Measurements from ENCODE around the gene CNTNAP2.
"Not testable (repeated sequence)": the region's sequence is repeated elsewhere in the genome, so short reads cannot be mapped to it uniquely, and the experiment has no call there.

Gene CNTNAP2

DNA sequence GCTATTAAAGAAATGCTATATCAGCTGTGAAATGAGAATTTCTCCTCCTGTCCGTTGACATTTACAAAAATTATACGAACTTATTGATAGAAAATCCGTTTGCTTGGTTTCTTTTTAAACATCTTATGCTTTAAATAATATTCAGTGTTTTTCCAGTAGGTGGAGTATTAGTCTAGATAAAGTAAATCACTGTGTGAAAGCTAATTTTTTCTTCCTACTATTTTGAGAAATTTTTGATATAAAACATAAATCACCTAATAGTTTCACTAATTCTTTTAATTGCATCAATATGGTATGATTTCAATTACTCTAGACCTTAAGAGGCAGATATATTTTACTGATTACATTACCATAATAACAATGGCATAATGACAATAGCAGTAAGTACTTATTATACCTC lies 2138.7 kb downstream of the CNTNAP2 start:
- DNase-seq, result no peak

DNA sequence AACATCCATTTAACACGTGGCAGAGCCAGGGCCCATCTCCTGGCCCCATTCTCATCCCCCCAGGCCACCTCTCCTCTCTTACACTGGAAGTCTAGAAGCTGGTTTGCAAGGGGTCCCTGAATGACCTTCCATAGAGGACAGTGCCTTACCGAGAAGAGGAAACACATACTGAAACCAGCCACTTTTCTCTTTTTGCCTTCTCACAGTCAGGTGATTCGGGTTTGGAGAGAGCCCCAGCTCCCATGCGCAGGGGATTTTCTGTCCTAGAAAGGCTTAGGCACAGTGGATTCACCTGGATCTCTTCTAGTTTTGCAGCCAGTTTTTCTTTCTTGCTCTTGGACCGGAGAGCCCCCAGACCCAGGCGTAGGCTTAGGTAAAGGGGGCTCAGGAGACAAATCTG lies 2139.8 kb downstream of the CNTNAP2 start:
- DNase-seq, result no peak

DNA sequence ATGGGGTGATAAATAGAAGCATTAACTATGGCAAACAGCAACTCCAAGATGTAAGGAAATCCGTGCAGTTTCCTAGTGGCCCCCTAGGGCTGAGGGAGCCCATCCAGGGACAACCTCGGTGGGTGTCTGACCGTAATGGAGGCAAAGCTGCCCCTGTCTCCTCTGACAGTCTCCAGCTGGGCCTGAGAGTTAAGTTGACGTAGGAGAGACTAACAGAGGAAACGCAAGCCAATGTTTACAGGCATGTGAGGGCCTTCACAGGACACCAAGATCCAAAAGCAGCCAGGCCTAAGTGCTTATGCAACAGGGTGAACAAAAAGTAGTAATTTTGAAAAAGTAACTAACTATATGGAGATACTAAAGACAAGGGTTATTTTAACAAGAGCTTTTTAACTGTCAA lies 2144.0 kb downstream of the CNTNAP2 start:
- no peak for DNase-seq

DNA sequence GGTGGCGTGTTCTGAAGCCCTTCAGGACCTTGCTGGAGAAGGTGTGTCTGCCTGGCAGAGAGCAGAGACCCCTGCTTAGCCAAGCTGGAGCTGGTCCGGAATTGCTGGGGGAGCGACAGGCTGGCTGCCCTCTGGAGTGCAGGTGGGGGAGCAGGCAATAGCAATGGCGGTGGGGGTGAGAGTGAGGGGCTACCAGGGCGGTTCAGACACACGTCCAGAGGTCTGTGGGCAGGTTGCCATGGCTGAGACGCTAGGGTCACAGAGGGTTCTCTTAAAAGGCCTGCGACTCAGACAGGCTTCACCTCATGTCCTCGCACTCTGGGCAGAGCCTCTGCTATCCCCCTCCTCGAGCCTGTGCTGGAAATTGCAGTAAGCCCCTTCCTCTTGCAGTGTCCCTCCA lies 2144.9 kb downstream of the CNTNAP2 start:
- no peak for DNase-seq

DNA sequence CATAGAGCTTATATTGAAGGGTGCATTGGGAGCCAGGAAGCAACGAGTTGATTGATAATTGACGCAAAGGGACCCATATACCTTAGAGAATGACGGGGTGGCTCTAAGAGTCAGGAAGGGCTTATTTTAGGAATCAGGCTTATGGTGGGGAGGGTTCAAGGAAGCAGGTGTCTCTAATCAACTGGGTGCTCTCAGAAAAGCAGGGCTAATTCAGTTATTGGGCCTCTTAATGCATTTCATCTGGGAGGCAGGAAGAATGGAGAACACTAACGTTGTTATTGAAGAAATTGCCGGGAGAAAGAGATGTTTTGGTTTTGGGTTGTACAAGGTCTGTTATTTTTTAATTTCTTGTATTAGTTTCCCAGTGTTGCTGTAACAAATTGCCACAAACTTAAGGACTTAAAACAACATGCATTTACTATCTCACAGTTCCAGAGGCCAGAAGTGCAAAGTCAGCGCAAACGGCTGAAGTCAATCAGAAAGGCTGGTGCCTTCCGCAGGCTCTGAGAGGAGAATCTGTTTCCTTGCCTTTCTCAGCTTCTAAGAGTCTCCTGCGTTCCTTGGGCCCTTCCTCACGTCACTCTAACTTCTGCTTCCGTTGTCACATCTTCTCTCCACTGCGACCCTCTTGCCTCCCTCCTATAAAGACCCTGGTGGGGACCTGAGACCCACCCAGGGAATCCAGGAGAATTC lies 2145.5 kb downstream of the CNTNAP2 start:
- no peak for DNase-seq

DNA sequence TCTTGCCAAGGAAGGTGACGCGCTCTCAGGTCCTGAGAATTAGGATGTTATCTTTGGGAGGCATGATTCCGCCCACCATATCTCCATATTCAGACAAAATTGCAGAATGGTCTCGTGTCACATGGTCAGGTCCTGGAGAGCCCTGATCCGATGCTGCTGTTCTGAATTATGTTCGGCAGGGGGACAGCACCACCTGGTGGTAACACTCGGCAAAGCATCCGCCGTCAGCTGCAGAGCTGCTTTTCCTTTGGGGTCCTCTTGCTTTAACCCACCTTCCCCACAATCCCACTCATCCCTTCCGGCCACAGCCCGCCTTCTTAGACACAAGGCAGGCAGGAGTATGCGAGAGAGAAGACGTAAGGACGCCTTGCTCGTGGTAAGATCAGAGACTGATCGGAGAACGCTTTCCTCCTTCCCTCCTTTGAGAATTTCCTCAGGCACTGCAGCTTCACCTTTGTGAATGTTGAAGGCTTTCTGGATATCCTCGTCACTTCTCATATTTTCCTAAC lies 2146.2 kb downstream of the CNTNAP2 start:
- DNase-seq, result peak; percentile 39

DNA sequence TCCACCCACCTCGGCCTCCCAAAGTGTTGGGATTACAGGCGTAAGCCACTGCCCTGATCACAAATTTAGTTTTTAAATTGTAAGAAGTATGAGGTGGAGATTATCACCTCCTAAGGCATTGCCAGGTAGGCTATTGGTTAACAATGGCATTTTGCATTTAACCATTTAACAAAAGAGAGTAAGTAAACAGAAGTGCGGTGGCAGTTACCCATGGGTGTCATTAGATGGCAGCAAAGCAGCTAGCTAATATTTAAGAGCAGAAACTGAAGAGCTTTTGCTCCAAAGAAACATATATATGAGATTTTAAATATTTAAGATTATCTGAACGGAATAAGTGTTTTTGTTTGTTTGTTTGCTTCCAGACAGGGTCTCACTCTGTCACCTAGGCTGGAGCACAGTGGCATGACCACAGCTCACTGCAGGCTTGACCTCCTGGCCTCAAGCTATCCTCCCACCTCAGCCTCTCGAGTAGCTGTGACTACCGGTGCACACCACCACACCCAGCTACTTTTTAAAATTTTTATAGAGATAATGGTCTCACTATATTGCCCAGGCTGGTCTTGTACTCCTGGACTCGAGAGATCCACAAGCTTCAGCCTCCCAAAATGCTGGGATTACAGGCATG lies 2148.4 kb downstream of the CNTNAP2 start:
- no peak for DNase-seq

DNA sequence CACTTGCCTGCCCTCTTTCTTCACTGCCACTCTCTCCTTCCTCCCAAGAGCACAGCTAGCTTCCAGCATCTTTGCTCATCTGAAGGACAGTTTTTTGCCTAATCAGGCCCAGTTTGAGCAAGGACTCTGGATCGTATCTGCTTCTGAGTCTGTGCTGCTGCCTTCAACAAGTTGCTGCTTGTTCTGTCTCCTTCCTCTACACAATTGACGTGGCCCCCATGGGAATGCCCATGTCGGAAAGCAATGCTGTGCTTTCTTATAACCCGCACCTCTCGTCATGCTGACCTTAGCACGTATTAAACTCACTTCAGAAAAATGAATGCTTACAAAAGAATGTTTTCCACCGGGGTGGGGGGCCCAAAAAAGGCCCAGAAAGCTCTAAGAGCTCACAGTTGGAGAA lies 2149.3 kb downstream of the CNTNAP2 start:
- DNase-seq, result no peak

DNA sequence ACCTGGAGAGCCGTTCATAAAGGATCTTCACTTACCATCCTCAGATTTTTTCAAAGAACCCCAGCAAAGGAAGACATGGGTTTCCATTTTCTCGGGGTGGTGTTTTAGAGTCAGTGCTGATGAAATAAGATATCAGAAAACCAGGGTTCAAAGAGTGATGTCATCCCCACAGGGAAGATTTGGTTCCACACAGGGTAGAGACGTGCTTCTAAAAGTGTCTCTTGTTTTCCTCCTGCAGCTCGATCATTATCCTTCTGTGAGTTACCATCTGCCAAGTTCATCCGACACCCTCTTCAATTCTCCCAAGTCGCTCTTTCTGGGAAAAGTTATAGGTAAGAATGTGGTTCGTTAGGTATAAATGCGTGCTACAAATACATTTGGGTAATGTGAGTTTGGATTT lies 2150.2 kb downstream of the CNTNAP2 start:
- DNase-seq, result no peak

DNA sequence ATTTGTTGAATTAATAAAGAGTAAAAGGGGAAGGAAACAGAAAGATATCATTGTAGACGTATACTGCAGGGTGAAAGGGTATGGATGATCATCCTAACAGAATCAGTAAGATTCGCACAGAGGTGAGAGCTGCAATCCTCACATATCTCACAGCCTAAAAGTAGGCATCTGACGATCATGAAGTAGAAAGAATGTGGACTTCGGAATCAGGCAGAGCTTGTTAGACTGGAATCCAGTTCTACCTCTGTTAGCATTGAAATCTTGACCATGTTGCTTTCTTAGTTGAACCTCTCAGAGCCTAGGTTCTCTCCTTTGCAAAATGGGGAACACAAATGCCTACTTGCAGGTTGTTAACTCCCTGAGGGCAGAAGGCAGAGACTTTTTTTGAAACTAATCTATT lies 2154.0 kb downstream of the CNTNAP2 start:
- DNase-seq, result no peak

DNA sequence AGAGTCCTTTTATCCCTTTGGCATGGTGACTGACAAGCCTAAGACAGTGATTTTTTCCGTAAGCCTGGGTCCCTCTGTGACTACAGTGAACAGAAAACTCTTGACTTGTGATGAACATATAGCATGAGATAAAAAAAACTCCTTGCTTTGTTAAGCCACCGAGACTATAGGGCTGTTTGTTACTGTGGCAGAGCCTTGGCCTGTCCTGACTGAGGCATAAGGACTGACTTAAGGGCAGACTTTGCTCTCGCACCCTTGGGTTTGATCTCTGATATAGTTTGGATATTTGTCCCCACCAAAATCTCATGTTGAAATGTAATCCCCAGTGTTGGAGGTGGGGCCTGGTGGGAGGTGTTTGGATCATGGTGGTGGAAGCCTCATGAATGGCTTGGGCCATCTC lies 2157.5 kb downstream of the CNTNAP2 start:
- DNase-seq, result no peak

DNA sequence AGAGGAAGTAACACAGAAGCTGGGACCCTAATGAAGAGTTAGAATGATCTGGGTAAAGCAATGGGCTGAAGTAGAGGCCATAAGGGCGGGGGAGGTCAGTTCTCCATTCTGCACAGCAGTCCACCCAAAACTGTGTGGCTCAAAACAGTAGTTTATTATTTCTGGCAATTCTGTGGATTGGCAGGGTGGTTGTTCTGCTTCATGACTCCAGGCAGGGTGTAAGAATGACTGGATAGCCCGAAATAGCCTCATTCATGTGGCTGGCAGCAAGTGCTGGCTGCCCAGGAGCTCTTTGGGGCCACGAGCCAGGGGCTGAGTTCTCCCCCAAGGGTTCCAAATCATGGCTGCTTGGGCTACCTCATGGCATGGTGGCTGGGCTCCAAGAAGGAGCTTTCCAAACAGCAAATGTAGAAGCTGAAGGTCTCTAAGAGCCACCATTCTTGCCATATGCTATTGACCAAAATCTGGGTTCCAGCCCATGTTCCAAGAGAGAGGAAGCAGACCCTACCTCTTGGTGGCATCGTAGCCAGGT lies 2158.8 kb downstream of the CNTNAP2 start:
- DNase-seq, result no peak

DNA sequence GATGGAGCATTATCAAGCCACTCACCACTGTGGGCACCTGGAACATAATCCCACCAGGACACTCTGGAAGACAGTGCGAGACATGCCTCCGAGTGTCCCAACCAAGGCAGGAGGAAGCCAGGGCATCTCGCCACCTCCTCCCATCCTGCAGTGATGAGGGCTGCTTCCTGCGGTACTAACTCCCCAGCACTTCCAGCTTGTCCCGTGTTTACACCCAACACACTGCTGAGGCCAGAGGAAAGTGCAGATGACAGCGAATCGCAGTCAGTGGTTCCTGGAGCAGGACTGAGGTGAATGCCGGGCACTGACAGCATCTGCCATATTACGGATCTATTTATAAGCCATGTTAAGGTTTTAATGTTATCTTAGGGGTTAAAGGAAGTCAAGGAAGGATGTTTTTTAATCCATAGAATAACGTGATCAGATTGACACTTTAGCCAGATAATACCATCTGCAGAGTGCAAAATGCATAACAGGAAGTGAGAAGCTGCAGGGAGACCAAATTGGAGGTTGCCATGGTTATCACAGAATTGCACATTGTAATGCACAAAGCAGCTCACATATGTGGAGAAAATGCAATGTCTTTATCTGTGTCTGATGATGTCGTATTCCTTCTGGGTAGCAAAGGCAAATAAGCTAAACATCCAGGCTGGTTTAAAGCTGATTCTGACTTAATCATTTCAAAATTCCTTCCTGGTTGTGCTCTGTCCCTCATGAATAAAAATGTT lies 2159.9 kb downstream of the CNTNAP2 start:
- no peak for DNase-seq

DNA sequence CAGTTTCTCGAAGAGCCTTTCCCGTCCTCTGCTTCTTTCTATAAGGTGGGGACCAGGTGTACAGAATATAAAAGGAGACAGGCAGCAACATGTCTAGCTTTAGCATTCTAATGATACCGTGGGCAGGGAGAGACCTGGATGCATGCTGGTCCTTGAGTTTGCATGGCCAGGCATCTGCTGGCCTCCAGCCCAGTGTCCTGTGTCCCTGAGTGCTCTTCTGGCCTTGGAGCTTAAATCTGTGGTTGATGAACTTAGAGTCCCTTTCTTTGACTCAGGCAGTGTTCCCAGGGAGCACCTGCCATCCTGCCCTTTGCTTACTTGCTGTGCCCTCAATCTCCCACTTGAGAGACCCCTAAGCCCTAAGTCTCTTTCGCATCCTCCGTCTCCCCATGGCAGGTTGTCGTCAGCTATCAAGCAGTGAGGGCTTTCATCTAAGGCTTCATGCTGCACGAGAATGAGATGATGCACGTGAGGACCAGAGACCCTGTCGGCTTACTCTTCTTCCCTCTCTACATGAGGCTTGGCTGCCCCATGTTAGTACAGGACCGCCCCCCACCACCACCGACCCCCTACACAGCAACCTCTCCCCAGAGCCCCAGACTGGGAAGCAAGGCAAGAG lies 2160.6 kb downstream of the CNTNAP2 start:
- no peak for DNase-seq

DNA sequence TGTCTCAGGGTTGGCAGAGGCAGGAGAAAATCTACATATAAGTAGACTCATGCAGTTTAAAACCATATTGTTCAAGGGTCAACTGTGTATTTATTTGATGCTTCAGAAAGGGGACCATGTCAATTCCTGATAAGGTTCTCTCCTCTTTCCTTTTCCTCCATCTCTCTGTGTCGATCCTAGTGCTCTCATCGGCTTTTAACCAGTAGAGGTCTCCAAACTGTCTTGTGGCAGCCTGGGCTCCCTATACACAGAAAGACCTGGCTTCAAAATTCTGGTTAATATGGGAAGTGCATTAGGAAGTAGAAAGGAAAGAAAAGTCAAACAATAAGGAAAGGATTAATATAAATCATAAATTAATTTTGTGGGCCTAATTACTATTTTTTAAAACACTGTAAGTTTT lies 2169.5 kb downstream of the CNTNAP2 start:
- DNase-seq, result no peak

DNA sequence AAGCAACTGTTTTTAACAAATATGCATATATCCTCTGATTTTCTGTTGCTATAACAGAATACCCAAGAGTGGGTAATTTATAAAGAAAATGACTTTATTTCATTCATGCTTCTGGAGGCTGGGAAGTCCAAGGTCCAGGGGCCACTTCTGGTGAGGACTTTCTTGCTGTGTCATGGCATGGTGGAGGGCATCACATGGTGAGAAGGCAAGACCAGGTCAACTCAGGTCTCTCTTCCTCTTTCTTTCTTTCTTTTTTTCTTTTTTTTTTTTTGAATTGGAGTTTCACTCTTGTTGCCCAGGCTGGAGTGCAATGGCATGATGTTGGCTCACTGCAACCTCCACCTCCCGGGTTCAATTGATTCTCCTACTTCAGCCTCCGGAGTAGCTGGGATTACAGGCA lies 2170.9 kb downstream of the CNTNAP2 start:
- DNase-seq, result no peak

DNA sequence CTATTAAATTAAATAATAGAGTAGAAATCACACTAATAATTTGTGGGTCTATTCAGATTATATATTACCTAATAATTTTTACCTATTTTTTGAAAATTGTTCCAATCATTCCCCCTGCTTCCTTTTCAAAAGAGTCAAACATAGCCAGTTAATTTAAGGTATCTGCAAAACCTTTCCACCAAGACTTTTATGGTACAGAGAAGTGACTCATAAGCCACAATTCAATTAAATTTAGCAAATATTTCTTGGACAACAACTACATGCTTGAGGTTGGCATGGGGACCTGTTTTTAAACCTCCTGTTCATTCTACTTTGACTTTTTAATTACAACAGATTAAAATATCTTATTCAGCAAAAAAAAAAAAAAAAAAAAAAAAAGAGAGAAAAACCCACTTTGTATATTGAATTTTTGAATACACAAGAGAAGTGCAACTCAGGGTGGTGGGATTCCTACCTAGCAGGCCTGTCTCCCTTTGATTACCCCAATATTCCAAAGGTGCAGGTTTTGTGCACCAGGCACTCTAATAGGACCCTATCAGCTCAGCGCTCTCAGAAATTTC lies 2172.1 kb downstream of the CNTNAP2 start:
- no peak for DNase-seq

DNA sequence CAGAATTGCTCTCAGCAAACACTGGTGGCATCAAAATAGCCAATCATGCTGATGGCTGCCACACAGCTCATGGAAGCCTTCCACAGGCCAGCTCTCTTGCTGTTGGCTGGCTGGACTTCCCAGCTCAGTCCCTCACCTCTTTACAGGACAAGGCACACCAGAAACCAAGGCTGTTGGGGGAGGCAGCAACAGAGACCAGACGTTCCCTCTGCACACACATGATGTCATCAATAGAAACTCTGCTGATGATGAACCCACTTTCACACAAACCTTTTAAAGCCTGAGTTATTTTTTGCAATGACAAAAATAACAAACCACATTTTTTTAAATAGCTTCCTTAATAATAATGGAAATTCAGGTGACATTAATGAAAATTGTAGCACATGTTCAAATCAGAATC lies 2173.0 kb downstream of the CNTNAP2 start:
- DNase-seq, result no peak

DNA sequence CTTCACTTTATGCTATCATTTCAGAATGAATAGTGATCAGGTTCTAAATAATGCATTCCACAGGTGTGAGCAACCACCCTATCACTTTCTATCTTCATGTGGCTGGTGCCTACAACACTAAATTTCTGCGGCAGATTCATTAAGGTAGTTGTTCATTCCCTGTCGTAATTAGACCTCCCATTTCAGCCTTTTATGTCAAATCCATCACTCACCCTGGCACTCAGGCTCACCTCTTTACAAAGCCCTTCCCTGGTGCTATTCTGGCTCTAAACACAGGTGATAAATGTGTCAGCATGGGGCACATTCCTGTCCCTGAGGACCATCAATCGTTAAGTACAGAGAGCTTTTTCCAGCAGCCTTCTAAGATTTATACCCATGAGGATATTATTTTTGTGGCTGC lies 2173.9 kb downstream of the CNTNAP2 start:
- no peak for DNase-seq

DNA sequence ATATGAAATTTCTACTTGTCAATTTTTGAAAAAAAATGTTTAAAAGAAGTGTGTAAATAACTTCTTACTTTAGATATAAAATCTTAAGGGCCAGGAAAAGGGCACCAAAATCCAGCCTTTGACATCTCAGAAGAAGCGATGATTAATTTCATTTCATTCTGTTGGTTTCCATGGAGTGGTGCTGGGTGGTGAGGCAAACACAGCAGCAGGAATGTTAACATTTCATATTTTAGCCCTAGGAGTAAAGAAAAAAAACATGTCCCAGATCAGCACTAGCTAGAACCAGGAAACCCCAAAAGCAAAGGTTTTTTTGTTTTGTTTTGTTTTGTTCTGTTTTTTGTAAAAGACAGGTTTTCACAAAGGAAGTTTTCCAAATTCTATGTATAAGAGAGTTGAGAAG lies 2175.2 kb downstream of the CNTNAP2 start:
- DNase-seq, result no peak

DNA sequence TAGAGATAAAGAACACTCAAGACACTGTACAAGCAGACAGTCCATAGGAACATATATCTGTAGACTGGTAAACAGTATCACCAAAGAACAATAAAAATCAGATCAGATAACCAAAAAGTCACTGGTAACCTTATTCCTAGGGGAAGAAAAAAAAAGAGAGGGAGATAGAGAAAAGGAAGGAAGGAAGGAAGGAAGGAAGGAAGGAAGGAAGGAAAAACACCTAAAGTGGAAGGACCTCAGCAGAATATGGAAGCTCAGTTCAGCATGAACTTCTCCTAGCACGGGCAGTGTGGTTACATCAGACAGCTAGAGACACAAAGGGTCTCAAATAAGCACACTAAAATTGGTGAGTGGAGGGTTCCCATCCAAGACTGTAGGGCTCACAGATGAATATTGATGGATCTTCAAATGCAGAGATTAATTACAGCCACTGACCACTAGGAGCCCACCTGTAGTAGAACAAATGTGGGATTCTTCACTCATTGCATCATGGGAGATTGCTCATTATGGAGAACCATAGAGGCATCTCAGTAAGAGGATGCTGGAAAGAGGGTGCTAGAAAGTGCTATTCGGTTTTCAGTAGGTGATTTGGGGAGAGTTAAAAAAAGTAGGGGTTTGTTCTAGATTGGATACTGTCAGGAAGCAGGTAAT lies 2180.5 kb downstream of the CNTNAP2 start:
- no peak for DNase-seq

DNA sequence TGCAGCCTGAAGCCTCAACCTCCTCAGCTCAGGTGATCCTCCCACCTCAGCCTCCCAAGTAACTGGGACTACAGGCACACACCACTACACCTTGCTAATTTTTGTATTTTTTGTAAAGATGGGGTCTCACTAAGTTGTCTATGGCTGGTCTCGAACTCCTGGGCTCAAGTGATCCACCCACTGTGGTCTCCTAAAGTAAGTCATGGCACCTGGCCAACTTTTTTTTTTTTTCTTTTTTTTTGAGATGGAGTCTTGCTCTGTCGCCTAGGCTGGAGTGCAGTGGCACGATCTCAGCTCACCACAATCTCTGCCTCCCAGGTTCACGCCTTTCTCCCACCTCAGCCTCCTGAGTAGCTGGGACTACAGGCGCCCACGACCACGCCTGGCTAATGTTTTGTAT lies 2182.2 kb downstream of the CNTNAP2 start:
- DNase-seq, result not testable (repeated sequence)

Data from effector CD8-positive, alpha-beta T cell (primary cell).